ENCODE results near the gene DYNC1LI1. TPM values are rescaled to one million over a fixed set of nuclear protein-coding genes. Genes with fewer than 3 reads are reported as not detected.
A peak's percentile ranks its signal among the peaks of the same experiment; 100 is the strongest.
"Not testable (repeated sequence)": the region's sequence is repeated elsewhere in the genome, so short reads cannot be mapped to it uniquely, and the experiment has no call there.

DYNC1LI1 gene
- total RNA-seq, 2 experiments from 2014 or later, result 26.9 to 28.3 TPM

- no peak overlapping the region for H3K4me3 Mint-ChIP-seq
- H3K27ac Mint-ChIP-seq, result no peak overlapping the region
- ChIA-PET POLR2A (no interaction called here), CTCF (no interaction called here)
- H3K36me3 Mint-ChIP-seq (ENCODE audit: low read depth), result no peaks in the 10 kb centered on the region
- H3K27me3 Mint-ChIP-seq, result peaks cover 11% of the 10 kb centered on the region
- no peaks in the 10 kb centered on the region for H3K9me3 Mint-ChIP-seq
- no peaks in the 10 kb centered on the region for H3K4me1 Mint-ChIP-seq
- no peak for DNase-seq
Observed at GRCh38 chr3:32596909-32597369, 26.3 kb upstream of the DYNC1LI1 start.

DNA sequence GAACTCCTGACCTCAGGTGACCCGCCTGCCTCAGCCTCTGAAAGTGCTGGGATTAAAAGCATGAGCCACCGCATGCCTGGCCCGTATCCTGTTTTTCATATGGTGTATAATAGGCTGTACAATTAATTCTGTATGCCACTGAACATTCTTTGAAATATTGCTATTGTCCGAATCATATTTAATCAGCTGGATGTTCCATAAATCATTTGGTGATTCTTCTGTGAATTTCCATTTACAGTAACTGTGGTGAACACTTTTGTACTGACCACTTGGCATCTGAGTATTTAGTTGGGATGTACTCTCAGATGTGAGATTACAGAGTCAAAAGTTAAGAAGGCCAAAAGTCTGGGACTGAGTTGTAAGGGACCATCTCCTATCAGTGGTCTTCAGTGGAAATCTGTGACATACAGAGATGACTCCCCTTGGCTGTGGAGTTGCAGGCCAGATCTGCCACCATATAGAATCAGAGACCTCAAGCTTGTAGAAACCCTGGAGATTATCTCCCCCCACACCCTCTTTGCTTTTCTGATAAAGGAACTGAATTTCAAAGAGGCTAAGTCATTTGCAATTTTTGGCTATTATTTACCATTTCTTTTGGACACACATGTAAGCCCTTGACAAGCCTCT lies 25.7 kb upstream of the DYNC1LI1 start:
- POLR2A ChIA-PET, result no interaction called here
- CTCF ChIA-PET, result interaction anchor here (0.6 kb wide), 1 partner anchor 770 kb away, joined by 3 read pairs; no protein-coding TSS in a partner anchor
- no peak overlapping the region for H3K4me3 Mint-ChIP-seq
- peaks cover 11% of the 10 kb centered on the region for H3K27me3 Mint-ChIP-seq
- no peaks in the 10 kb centered on the region for H3K9me3 Mint-ChIP-seq
- no peak overlapping the region for H3K27ac Mint-ChIP-seq
- H3K4me1 Mint-ChIP-seq, result no peaks in the 10 kb centered on the region
- DNase-seq, result no peak
- H3K36me3 Mint-ChIP-seq (ENCODE audit: low read depth), result no peaks in the 10 kb centered on the region

- ChIA-PET POLR2A (no interaction called here), CTCF (no interaction called here)
- no peak overlapping the region for H3K27ac Mint-ChIP-seq
- no peaks in the 10 kb centered on the region for H3K4me1 Mint-ChIP-seq
- H3K9me3 Mint-ChIP-seq, result no peaks in the 10 kb centered on the region
- H3K27me3 Mint-ChIP-seq, result peaks cover 7% of the 10 kb centered on the region
- DNase-seq, result no peak
- no peaks in the 10 kb centered on the region for H3K36me3 Mint-ChIP-seq (ENCODE audit: low read depth)
- H3K4me3 Mint-ChIP-seq, result no peak overlapping the region
Observed at GRCh38 chr3:32595323-32595722, 24.7 kb upstream of the DYNC1LI1 start.

DNA sequence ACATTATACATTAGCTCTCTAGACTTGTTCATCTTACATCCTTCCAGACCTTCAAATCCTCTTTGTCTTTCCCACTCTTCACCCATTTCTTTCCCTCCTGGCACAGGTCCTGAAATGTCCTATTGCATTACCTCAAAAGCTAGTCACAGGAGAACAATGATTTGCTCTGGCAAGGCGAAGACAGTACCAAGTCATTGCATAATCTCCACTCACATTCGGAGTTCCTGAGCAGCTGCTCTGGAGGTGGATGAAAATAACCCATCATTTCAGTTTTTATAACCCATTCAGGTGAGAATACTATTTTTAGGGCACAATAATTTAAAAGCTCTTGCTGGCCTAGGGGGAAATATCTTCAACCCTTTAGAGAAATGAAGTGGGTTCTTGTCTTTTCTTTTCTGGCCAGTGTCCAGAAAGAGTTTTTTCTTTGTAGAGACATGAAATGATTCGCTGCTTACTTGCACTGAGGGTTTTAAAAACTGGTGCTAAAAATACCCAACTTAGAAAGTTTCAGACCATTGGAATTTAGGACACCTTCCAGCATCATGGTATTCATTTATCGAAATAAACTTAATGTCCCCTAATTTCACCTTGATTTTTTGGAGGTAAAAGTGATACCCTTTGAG lies 23.4 kb upstream of the DYNC1LI1 start:
- Mint-ChIP-seq H3K36me3 (ENCODE audit: low read depth) (no peaks in the 10 kb centered on the region), H3K9me3 (no peaks in the 10 kb centered on the region)
- POLR2A ChIA-PET, result no interaction called here

DNA sequence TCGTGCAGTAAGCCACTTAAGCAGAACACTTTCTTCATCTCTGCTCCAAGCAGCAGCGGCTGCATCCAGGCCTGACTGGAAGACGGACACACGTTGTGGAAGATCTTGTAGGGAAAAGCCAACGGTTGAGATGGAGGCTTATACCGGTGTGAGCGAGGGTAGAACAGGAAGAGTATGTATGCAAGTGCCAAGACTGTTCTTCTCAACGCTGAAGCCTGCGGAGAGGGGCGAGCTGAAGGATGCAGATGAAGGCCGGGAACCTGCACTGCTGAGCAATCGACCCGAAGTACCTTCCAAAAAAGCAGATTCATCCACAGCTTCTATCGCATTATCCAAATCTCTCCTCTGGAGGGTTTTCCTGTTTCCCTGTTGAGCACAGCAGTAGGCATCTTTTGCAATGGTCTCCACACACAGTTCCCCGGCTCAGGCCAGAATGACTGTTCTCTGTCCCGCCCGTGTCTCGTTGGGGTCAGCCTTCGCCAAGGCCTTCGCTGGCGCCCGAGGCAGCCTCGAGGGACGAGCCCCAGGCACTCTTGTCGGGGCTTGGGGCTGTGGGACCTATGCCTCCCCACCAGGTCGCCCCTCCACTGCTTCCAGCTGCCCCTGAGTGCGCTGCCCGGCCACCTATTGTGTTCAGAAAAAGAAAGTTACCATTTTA lies 22.2 kb upstream of the DYNC1LI1 start:
- CTCF ChIA-PET, result no interaction called here
- H3K4me3 Mint-ChIP-seq, result no peak overlapping the region
- no peaks in the 10 kb centered on the region for H3K4me1 Mint-ChIP-seq

More for the DNA sequence above, 23.4 kb upstream of the DYNC1LI1 start:
- CTCF ChIA-PET, result interaction anchor here (0.6 kb wide), 1 partner anchor 225 kb away, joined by 3 read pairs; no protein-coding TSS in a partner anchor
- Mint-ChIP-seq H3K27me3 (peaks cover 12% of the 10 kb centered on the region), H3K4me3 (no peak overlapping the region), H3K4me1 (no peaks in the 10 kb centered on the region), H3K27ac (no peak overlapping the region)
- no peak for DNase-seq

DNA sequence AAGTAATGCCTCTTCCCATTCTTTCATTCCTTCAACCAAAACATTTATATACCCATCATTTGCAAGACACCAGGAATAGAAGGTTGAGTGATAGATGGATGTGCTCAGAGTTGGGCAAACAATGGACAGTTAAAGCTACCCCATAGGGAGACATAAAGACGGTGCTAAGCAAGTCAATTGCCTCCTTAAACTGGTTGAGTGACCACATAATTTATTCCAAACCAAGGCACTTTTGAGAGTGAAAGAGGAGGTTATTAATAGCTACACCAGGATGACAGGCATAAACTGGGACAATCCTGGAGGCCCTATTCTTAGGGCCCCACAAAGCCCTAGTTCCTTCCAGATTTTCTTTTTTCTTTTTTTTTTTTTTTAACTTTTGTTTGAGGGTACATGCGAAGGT lies 21.4 kb upstream of the DYNC1LI1 start:
- no peak overlapping the region for H3K4me3 Mint-ChIP-seq
- H3K4me1 Mint-ChIP-seq, result no peaks in the 10 kb centered on the region
- peaks cover 13% of the 10 kb centered on the region for H3K27me3 Mint-ChIP-seq
- ChIA-PET POLR2A (no interaction called here), CTCF (interaction anchor here (0.6 kb wide), 3 partner anchors 34 to 116 kb away, joined by 3 to 6 read pairs (median 3); no protein-coding TSS in a partner anchor)
- H3K36me3 Mint-ChIP-seq (ENCODE audit: low read depth), result no peaks in the 10 kb centered on the region
- no peak for DNase-seq
- H3K9me3 Mint-ChIP-seq, result no peaks in the 10 kb centered on the region
- no peak overlapping the region for H3K27ac Mint-ChIP-seq

More for the DNA sequence above, 22.2 kb upstream of the DYNC1LI1 start:
- no peaks in the 10 kb centered on the region for H3K36me3 Mint-ChIP-seq (ENCODE audit: low read depth)
- peaks cover 13% of the 10 kb centered on the region for H3K27me3 Mint-ChIP-seq
- H3K9me3 Mint-ChIP-seq, result no peaks in the 10 kb centered on the region
- no peak overlapping the region for H3K27ac Mint-ChIP-seq
- POLR2A ChIA-PET, result no interaction called here
- DNase-seq, result no peak

GRCh38 chr3:32591186-32591585 lies 20.5 kb upstream of the DYNC1LI1 start:
- Mint-ChIP-seq H3K9me3 (no peaks in the 10 kb centered on the region), H3K27ac (no peak overlapping the region), H3K27me3 (peaks cover 13% of the 10 kb centered on the region), H3K36me3 (ENCODE audit: low read depth) (no peaks in the 10 kb centered on the region), H3K4me3 (no peak overlapping the region), H3K4me1 (no peaks in the 10 kb centered on the region)
- POLR2A ChIA-PET, result no interaction called here
- no peak for DNase-seq
- CTCF ChIA-PET, result no interaction called here

- Mint-ChIP-seq H3K4me1 (no peaks in the 10 kb centered on the region), H3K9me3 (no peaks in the 10 kb centered on the region), H3K36me3 (ENCODE audit: low read depth) (no peaks in the 10 kb centered on the region), H3K4me3 (no peak overlapping the region), H3K27me3 (peaks cover 13% of the 10 kb centered on the region), H3K27ac (no peak overlapping the region)
- DNase-seq, result no peak
- POLR2A ChIA-PET, result interaction anchor here (0.6 kb wide), 1 partner anchor 26 kb away, joined by 4 read pairs; no protein-coding TSS in a partner anchor
- CTCF ChIA-PET, result interaction anchor here (1.1 to 1.2 kb wide), 2 partner anchors 12 to 18 kb away, joined by 3 read pairs; no protein-coding TSS in a partner anchor
Observed at GRCh38 chr3:32586356-32586755, 15.7 kb upstream of the DYNC1LI1 start.

DNA sequence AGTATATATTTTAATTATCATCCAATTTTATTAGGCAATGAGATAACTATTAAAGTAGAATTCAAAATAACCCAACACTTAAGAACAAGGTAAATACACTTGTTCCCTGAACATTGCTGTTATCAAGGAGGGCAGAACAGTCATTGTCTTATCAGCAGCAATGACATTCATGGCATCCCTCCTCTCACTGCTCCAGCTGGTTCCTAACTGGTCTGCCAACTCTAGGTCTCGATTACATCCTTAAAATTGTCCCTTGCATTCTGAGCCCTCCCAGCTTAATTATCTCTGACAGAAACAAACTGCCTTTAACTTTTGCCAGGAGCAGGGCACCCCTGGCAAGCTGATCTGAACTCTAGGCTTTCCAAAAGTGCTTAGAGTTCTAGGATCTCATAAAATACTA lies 14.0 kb upstream of the DYNC1LI1 start:
- DNase-seq, result no peak
- H3K27ac Mint-ChIP-seq, result no peak overlapping the region
- CTCF ChIA-PET, result interaction anchor here (0.6 kb wide), 1 partner anchor 594 kb away, joined by 4 read pairs; no protein-coding TSS in a partner anchor
- H3K4me3 Mint-ChIP-seq, result no peak overlapping the region
- peaks cover 16% of the 10 kb centered on the region for H3K27me3 Mint-ChIP-seq
- H3K9me3 Mint-ChIP-seq, result no peaks in the 10 kb centered on the region
- H3K4me1 Mint-ChIP-seq, result no peaks in the 10 kb centered on the region
- no peaks in the 10 kb centered on the region for H3K36me3 Mint-ChIP-seq (ENCODE audit: low read depth)
- POLR2A ChIA-PET, result interaction anchor here (0.6 kb wide), 1 partner anchor 246 kb away, joined by 3 read pairs; no protein-coding TSS in a partner anchor

- no peak overlapping the region for H3K27ac Mint-ChIP-seq
- no peaks in the 10 kb centered on the region for H3K4me1 Mint-ChIP-seq
- POLR2A ChIA-PET, result no interaction called here
- DNase-seq, result no peak
- peaks cover 3% of the 10 kb centered on the region for H3K36me3 Mint-ChIP-seq (ENCODE audit: low read depth)
- CTCF ChIA-PET, result no interaction called here
- H3K9me3 Mint-ChIP-seq, result peaks cover 5% of the 10 kb centered on the region
- no peak overlapping the region for H3K4me3 Mint-ChIP-seq
- peaks cover 9% of the 10 kb centered on the region for H3K27me3 Mint-ChIP-seq
Observed at GRCh38 chr3:32583708-32584107, 13.1 kb upstream of the DYNC1LI1 start.

DNA sequence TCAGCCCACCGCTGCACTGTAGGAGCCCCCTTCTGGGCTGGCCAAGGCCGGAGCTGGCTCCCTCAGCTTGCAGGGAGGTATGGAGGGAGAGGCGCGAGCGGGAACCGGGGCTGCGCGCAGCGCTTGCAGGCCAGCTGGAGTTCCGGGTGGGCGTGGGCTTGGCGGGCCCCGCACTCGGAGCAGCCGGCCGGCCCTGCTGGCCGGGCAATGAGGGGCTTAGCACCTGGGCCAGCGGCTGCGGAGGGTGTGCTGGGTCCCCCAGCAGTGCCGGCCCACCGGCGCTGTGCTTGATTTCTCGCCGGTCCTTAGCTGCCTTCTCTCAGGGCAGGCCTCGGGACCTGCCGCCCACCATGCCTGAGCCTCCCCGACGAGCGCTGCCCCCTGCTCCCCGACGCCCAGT lies 8.0 kb upstream of the DYNC1LI1 start:
- H3K9me3 Mint-ChIP-seq; POLR2A ChIA-PET; DNase-seq; H3K36me3 Mint-ChIP-seq (ENCODE audit: low read depth); H3K27me3 Mint-ChIP-seq; H3K4me3 Mint-ChIP-seq; H3K27ac Mint-ChIP-seq: not testable (repeated sequence)
- H3K4me1 Mint-ChIP-seq, result peaks cover 13% of the 10 kb centered on the region
- CTCF ChIA-PET, result interaction anchor here (0.6 kb wide), 1 partner anchor 28 kb away, joined by 3 read pairs; no protein-coding TSS in a partner anchor

DNA sequence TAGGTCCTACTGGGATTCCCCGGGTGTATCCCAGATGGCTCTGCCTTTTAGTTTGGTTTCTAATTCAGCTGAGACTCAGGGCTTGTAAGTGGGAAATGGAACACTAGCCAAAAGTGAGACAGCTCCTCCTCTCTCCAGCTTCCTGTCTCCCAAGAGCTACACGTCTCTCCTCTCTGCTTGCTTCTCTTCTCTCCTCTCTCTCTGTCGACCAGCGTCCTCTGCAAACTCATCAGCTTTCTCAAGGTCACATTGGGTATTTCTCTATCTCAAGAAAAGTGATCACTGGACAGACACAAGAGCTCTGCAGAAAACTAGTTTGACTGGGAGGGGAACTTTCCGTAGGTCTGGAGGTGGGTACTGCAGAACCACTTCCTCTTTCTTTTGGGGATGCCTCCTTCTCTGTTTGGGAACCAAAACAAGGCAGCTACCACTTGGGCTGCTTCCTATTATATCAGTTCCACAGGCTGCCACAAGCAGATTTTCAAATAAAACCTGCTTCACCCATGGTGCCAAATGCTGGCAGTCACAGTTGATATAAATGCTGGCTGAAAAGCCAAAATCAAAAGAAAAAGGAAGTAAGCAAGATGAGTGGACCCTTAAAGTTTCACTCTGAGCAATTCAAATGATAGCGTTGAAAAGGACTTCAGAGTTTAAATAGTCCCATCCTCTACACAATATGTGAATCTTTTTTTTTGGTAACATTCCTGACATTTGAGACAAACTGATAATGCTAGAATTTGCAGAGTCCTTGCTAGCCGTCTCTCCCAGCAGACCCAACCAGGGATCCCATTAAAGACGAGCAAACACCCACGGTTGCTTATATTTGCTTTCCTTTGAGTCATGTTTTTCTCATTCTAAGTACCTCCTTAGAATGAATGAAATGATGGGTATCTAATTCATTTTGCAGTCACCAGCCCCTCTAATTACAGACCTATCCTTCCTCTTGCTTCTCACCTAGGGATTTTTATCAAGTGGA lies 7.2 kb upstream of the DYNC1LI1 start:
- CTCF ChIA-PET, result interaction anchor here (0.6 to 2.3 kb wide), 2 partner anchors 12 to 27 kb away, joined by 3 to 9 read pairs; no protein-coding TSS in a partner anchor

More for the DNA sequence above, 7.2 kb upstream of the DYNC1LI1 start:
- Mint-ChIP-seq H3K27ac (peak overlapping the region; percentile 50), H3K27me3 (peaks cover 2% of the 10 kb centered on the region), H3K4me1 (peaks cover 13% of the 10 kb centered on the region), H3K4me3 (peak overlapping the region; percentile 41), H3K36me3 (ENCODE audit: low read depth) (peaks cover 3% of the 10 kb centered on the region), H3K9me3 (peaks cover 5% of the 10 kb centered on the region)
- POLR2A ChIA-PET, result no interaction called here
- DNase-seq, result peak; percentile 8
